Erythroblast (primary cell): ENCODE results near the gene NBEA.
A peak's percentile ranks its signal among the peaks of the same experiment; 100 is the strongest.

ENCODE experiments used
- DNase-seq, 2 experiments: peaks; one replicate each; lab custom pipeline; 2025; lab: John Stamatoyannopoulos, UW
- GATA1 ChIP-seq: IDR thresholded peaks from 2 replicates; pipeline ENCODE4 v1.6.1; 2011; ENCODE audit warnings: low read depth, mild to moderate bottlenecking, control low read depth, low read length, moderate library complexity
- POLR2A ChIP-seq: IDR thresholded peaks from 2 replicates; pipeline ENCODE4 v1.6.1; 2011; ENCODE audit warnings: mild to moderate bottlenecking, low read length

The NBEA gene

DNA sequence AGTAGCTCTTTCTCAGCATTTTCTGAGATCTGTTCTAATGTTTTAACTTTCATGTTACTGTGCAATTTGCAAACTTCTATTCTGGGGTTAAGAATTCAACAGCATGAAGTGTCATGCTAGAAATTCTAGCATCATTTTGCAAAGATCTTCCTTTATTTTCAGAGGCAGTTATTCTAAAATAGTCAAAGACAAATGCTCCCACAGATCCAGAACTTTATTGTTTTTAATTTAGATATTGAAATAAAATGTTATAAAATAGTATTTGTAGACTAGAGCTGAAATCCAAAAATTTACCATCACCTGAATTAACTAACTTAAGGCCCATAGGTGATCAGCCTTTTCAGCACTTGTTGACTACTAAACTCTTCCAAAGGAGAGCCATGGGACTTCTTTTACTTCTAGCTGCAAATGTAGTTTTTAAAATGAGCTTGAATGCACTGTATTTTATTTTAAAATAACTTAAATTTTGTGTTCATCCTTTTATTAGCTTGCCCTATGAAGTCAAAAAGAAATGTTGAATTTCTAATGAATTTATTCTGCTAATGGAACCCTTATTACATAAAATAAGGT, 531.2 kb downstream of the NBEA start:
- DNase-seq: no peak
- no peak for TF ChIP-seq GATA1
- TF ChIP-seq POLR2A: no peak

- no peak for TF ChIP-seq GATA1
- no peak for TF ChIP-seq POLR2A
- DNase-seq: no peak
These were observed 531.7 kb downstream of the NBEA start for GRCh38 chr13:35473802-35474201.

- no peak for DNase-seq
- TF ChIP-seq GATA1 (no peak), POLR2A (no peak)
These were observed 532.6 kb downstream of the NBEA start for GRCh38 chr13:35474496-35475211.

- peak; percentile 14 to 21 for DNase-seq
- TF ChIP-seq GATA1 (no peak), POLR2A (no peak)
These were observed 533.3 kb downstream of the NBEA start for GRCh38 chr13:35475212-35475959.

GRCh38 chr13:35475960-35476943, 534.2 kb downstream of the NBEA start, which contains the start of gene MAB21L1:
Gene MAB21L1, minus strand, starts transcription at chr13:35476689. Its CDS starts 551 bp downstream, at chr13:35476138.
- peak; percentile 21 to 24 for DNase-seq
- TF ChIP-seq GATA1: no peak
- TF ChIP-seq POLR2A: no peak

DNA sequence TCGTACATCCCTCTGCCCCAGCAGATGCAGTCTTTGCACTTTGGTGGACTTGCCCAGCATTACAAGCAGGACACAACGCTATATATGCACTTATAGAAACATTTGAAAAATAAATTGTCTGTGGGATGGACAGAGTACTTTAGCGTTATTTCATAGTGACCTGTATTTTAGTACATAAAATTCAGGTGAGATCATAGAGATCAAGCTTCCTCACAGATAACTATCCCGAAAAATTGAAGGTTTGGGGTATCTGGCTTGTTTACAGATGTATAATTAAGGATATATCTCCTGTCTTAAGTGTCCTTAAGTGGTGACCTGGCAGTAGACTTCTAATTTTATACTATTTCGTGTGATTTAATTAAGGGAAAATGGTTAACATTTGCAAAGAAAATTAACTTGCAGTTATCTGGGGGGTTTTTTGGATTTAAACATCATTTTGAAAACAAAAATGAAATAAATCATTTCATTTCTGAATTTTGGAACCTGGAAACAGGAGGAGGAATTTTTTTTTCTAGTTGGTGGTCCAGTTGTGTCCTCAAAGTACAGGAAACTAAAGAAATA, 535.4 kb downstream of the NBEA start:
- no peak for DNase-seq
- TF ChIP-seq POLR2A (no peak), GATA1 (no peak)

DNA sequence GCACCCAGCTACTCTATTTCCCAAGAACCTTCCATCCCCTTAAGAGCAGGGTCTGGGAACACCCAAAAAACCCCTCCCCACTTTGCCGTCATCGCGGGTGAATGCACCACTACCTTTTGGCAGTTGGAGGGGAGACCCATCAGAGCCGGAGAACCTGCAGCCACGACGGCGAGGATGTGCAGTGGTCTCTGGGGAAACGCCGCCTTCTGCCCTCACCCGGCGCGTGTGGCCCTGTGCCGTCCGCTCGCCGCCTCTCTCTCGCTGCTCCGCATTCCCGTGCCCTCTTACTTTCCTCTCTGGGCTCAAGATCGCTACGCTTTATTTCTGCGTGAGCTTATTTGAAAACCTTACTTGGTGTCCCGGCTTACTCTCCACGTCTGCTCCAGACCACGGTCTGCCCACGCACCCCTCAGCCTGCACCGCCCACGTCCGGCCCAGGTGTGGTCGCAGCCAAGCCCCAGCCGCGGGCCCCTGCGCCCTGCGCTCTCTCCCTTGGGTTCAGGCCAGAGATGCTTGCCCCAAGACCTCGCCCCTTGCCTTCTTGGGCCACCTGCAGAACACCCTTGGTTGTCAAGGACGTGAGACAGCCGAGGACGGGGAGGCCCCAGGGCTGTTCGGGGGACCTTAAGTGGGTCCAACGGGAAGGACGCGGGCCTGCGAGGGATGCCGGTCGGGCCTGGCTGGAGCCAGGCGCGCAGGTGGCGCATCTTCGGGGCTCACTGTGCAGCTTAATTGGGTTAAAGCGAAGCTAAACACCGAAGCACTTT, 536.4 kb downstream of the NBEA start:
- no peak for DNase-seq
- TF ChIP-seq POLR2A (no peak), GATA1 (no peak)

DNA sequence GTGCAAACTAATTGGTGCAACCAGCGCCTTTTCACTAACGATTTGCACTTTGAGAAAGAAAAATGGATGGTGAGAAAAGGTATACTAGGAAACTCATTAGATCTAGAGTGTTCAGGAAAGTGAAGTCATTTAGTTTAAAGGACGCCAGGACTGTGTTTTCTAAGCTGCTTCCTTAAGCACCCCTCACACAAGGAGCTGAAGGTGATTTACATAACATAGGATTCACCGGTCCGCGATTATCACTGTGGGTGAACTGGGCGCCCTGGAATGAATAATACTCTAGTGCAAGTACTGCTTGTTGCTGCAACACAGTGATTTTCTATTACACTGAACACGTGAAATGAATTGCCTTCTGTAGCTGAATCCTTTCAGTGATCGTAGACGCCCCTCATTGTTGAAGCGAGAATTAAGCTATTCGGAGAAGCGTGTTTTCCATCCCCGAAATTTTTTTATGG, 537.0 kb downstream of the NBEA start:
- no peak for TF ChIP-seq GATA1
- TF ChIP-seq POLR2A: no peak
- no peak for DNase-seq

- no peak for TF ChIP-seq POLR2A
- TF ChIP-seq GATA1: no peak
- no peak for DNase-seq
These were observed 537.6 kb downstream of the NBEA start for GRCh38 chr13:35479706-35480105.

- TF ChIP-seq GATA1: no peak
- no peak for TF ChIP-seq POLR2A
- no peak for DNase-seq
These were observed 538.3 kb downstream of the NBEA start for GRCh38 chr13:35480346-35480745.

- DNase-seq: no peak
- TF ChIP-seq GATA1 (no peak), POLR2A (no peak)
These were observed 539.7 kb downstream of the NBEA start for GRCh38 chr13:35481777-35482176.

DNA sequence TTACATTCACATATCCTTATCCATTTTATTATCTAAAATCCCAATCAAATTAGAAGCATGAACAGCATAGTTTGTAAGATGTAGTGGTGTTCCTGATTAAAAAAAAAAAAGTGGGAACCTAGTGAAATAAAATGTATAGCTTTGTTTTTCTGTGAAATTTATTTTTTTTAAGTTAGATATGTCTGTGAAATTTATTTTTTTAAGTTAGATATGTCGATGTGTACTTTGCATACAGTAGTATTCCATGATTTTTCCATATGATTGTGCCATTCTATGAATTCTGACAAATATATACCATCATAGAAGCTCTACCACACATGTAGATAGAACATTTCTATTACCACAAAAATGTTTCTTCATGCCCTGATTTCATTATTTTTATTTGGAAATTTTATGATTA, 540.5 kb downstream of the NBEA start:
- TF ChIP-seq GATA1 (no peak), POLR2A (no peak)
- DNase-seq: no peak

- no peak for DNase-seq
- no peak for TF ChIP-seq POLR2A
- no peak for TF ChIP-seq GATA1
These were observed 541.7 kb downstream of the NBEA start for GRCh38 chr13:35483761-35484160.
